Retinal pigment epithelial cell (primary cell): Measurements from ENCODE around the gene AAGAB.
A peak's percentile ranks its signal among the peaks of the same experiment; 100 is the strongest.

Experiments used
- DNase-seq: peaks from one replicate; pipeline ENCODE4 v3.0.0-alpha.2; 2010; ENCODE audit warnings: low read depth
- H3K4me3 ChIP-seq: 2 replicates; pipeline ENCODE4 v1.5.1; 2011; ENCODE audit warnings: mild to moderate bottlenecking, low read length, control low read depth, moderate library complexity
- CTCF ChIP-seq: conservative IDR thresholded peaks from 2 replicates; pipeline ENCODE4 v1.5.1; 2011; ENCODE audit warnings: low read depth, low read length, control low read depth, inconsistent platforms

AAGAB gene

GRCh38 chr15:67183443-67184169 lies 70.9 kb downstream of the AAGAB start:
- no peak for DNase-seq
- H3K4me3 ChIP-seq = no peak overlapping the region
- no peak for TF ChIP-seq CTCF

DNA sequence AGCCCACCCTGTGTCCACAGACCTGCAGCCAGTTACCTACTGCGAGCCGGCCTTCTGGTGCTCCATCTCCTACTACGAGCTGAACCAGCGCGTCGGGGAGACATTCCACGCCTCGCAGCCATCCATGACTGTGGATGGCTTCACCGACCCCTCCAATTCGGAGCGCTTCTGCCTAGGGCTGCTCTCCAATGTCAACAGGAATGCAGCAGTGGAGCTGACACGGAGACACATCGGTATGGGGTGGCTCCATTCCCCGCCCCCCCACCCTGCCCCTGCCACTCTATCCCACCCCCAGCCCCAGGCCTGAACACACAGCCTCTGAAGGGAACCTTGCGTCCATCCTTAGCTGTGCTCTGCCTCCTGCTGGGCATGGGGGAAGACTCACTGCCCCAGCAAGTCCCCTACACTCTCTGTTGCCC lies 73.2 kb downstream of the AAGAB start:
- no peak for DNase-seq
- peak; percentile 27 for TF ChIP-seq CTCF
- H3K4me3 ChIP-seq = no peak overlapping the region

GRCh38 chr15:67180514-67181191 lies 73.8 kb downstream of the AAGAB start:
- peak; percentile 23 for TF ChIP-seq CTCF

GRCh38 chr15:67180035-67180434 lies 74.4 kb downstream of the AAGAB start:
- DNase-seq = no peak

More at GRCh38 chr15:67180514-67181191, 73.8 kb downstream of the AAGAB start:
- no peak for DNase-seq
- H3K4me3 ChIP-seq = no peak overlapping the region

GRCh38 chr15:67179411-67179995 lies 75.0 kb downstream of the AAGAB start:
- no peak for TF ChIP-seq CTCF
- no peak for DNase-seq
- no peak overlapping the region for H3K4me3 ChIP-seq

More at GRCh38 chr15:67180035-67180434, 74.4 kb downstream of the AAGAB start:
- TF ChIP-seq CTCF = no peak
- no peak overlapping the region for H3K4me3 ChIP-seq

GRCh38 chr15:67178569-67179210 lies 75.8 kb downstream of the AAGAB start:
- no peak overlapping the region for H3K4me3 ChIP-seq
- DNase-seq = peak; percentile 93
- no peak for TF ChIP-seq CTCF
